Smooth muscle cell (in vitro differentiated cells): ENCODE data around the gene NEK8. TPM values are rescaled to one million over a fixed set of nuclear protein-coding genes. Genes with fewer than 3 reads are reported as not detected.
"Not testable (repeated sequence)": the region's sequence is repeated elsewhere in the genome, so short reads cannot be mapped to it uniquely, and the experiment has no call there.

Experiments
- DNase-seq: peaks from one replicate; lab custom pipeline; 2025; ENCODE audit not compliant: unreplicated experiment; lab: John Stamatoyannopoulos, UW
- H2AFZ ChIP-seq: fragments of 200-600 bp; sonication (generic); 2 replicates; pipeline ENCODE4 v1.6.0; 2016; ENCODE audit warnings: antibody characterized with exemption, low read depth, mild to moderate bottlenecking
- H3F3A ChIP-seq: fragments of 200-600 bp; sonication (generic); 2 replicates; pipeline ENCODE4 v1.6.0; 2017; ENCODE audit warnings: antibody characterized with exemption, low read depth
- H3K27ac ChIP-seq: fragments of 200-600 bp; sonication (generic); 2 replicates; pipeline ENCODE4 v1.5.1; 2016; ENCODE audit warnings: low read depth, mild to moderate bottlenecking
- H3K27me3 ChIP-seq: fragments of 200-600 bp; sonication (generic); 2 replicates; pipeline ENCODE4 v1.6.1; 2016; ENCODE audit warnings: low read depth, mild to moderate bottlenecking
- H3K36me3 ChIP-seq: fragments of 200-600 bp; sonication (generic); 2 replicates; pipeline ENCODE4 v1.5.1; 2016; ENCODE audit warnings: low read depth
- H3K4me1 ChIP-seq: fragments of 200-600 bp; sonication (generic); 2 replicates; pipeline ENCODE4 v1.5.1; 2016; ENCODE audit warnings: low read depth
- H3K4me2 ChIP-seq: fragments of 200-600 bp; sonication (generic); 2 replicates; pipeline ENCODE4 v1.6.0; 2016; ENCODE audit warnings: mild to moderate bottlenecking
- H3K4me3 ChIP-seq: fragments of 200-600 bp; sonication (generic); 2 replicates; pipeline ENCODE4 v1.5.1; 2016; ENCODE audit warnings: mild to moderate bottlenecking
- H3K79me2 ChIP-seq: fragments of 200-600 bp; sonication (generic); 2 replicates; pipeline ENCODE4 v1.6.0; 2016; ENCODE audit warnings: low read depth, mild to moderate bottlenecking
- H3K9ac ChIP-seq: fragments of 200-600 bp; sonication (generic); 2 replicates; pipeline ENCODE4 v1.6.0; 2016; ENCODE audit warnings: low read depth
- H3K9me3 ChIP-seq: fragments of 200-600 bp; sonication (generic); replicated peaks from 2 replicates; pipeline ENCODE4 v1.5.1; 2016; ENCODE audit warnings: low read depth
- H4K20me1 ChIP-seq: fragments of 200-600 bp; sonication (generic); 2 replicates; pipeline ENCODE4 v1.6.0; 2016; ENCODE audit warnings: low read depth
- WGBS: methylation state at CpG from one replicate; pipeline ENCODE4 v1.1.7; 2016; ENCODE audit warnings: low lambda C conversion rate; 5-methylcytosine and 5-hydroxymethylcytosine counted together
- polyA plus RNA-seq: library from polyadenylated mRNA; unstranded; fragments of >200 nt; fragmentation: Nextera tagmentation; extraction: Ambion mirVana; gene quantifications from 2 replicates; pipeline ENCODE4 v1.2.1, GENCODE V29; 2016
- total RNA-seq: library from RNA; depleted of rRNA; stranded (reverse); fragments of >200 nt; gene quantifications from 2 replicates; pipeline ENCODE4 v1.2.3, GENCODE V29; 2014
- TF ChIP-seq, protein P1 (sequence below): fragments of 200-600 bp; sonication (generic); IDR thresholded peaks from 2 replicates; pipeline ENCODE4 v1.5.1; 2017; ENCODE audit warnings: borderline replicate concordance, mild to moderate bottlenecking, antibody characterized with exemption; ENCODE audit not compliant: insufficient read depth, poor library complexity, severe bottlenecking

Gene NEK8
- total and polyA plus RNA-seq, 2 experiments from 2014 or later, result 2.8 to 4.6 TPM

DNA sequence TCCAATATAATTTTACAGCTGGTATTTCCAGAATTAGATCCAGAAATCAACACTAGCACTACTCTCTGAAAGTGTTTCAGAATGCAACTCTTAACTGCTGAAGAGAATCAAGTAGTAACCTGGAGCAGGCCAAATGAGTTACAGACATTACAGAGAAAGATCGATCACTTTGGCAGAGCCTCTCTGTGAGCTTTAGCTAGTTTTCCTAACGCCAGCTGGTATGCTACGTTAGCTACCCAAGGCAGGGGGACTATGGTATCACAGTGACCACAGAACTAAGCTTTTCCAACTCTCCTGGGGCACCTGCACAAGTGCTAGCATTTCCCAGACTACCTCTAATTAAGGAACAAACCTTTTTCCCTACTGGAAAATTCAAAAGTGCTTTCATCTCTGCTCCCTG lies 45.6 kb downstream of the NEK8 start:
- H3F3A ChIP-seq, result no peaks in the 10 kb centered on the region
- no peaks in the 10 kb centered on the region for H3K4me1 ChIP-seq
- no peak overlapping the region for H3K4me3 ChIP-seq
- no peaks in the 10 kb centered on the region for H3K27me3 ChIP-seq
- no peak for DNase-seq
- H4K20me1 ChIP-seq, result peaks cover 94% of the 10 kb centered on the region
- TF ChIP-seq, protein P1, sequence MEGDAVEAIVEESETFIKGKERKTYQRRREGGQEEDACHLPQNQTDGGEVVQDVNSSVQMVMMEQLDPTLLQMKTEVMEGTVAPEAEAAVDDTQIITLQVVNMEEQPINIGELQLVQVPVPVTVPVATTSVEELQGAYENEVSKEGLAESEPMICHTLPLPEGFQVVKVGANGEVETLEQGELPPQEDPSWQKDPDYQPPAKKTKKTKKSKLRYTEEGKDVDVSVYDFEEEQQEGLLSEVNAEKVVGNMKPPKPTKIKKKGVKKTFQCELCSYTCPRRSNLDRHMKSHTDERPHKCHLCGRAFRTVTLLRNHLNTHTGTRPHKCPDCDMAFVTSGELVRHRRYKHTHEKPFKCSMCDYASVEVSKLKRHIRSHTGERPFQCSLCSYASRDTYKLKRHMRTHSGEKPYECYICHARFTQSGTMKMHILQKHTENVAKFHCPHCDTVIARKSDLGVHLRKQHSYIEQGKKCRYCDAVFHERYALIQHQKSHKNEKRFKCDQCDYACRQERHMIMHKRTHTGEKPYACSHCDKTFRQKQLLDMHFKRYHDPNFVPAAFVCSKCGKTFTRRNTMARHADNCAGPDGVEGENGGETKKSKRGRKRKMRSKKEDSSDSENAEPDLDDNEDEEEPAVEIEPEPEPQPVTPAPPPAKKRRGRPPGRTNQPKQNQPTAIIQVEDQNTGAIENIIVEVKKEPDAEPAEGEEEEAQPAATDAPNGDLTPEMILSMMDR, result no peak
- H3K79me2 ChIP-seq, result peaks cover 71% of the 10 kb centered on the region
- H3K9ac ChIP-seq, result no peak overlapping the region
- 91% methylated on average over 3 of the region's 3 CpGs for WGBS
- H2AFZ ChIP-seq, result no peak overlapping the region
- no peaks in the 10 kb centered on the region for H3K9me3 ChIP-seq
- H3K36me3 ChIP-seq, result no peaks in the 10 kb centered on the region
- no peak overlapping the region for H3K4me2 ChIP-seq
- H3K27ac ChIP-seq, result no peak overlapping the region

DNA sequence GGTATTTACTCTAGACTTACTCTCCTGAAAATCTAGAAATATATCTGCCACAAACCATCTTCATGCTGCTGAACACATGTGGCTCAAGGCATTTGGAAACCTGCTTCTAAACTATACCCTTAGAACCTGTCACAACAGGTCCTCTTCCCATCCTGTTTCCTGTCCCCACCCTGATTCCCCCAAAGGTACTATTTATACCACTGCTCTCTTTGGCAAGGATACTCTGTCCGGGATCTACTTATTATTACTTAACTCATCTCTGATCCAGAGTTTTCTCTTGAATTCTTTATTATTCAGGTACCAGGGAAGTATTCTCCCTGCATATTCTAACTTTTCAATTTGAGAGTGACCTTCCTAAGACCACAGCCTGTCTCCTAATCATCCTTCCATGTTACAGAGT lies 48.6 kb downstream of the NEK8 start:
- Histone ChIP-seq H2AFZ (no peak overlapping the region), H3K4me3 (no peak overlapping the region), H3K9ac (no peak overlapping the region), H3K9me3 (no peaks in the 10 kb centered on the region), H3K36me3 (no peaks in the 10 kb centered on the region), H3K4me1 (no peaks in the 10 kb centered on the region), H3K27me3 (no peaks in the 10 kb centered on the region), H4K20me1 (peaks cover 95% of the 10 kb centered on the region), H3F3A (no peaks in the 10 kb centered on the region), H3K79me2 (peaks cover 72% of the 10 kb centered on the region), H3K4me2 (no peak overlapping the region), H3K27ac (no peak overlapping the region)
- TF ChIP-seq, protein P1, result no peak
- WGBS, result 90% methylated on average over 1 of the region's 1 CpG
- DNase-seq, result no peak

DNA sequence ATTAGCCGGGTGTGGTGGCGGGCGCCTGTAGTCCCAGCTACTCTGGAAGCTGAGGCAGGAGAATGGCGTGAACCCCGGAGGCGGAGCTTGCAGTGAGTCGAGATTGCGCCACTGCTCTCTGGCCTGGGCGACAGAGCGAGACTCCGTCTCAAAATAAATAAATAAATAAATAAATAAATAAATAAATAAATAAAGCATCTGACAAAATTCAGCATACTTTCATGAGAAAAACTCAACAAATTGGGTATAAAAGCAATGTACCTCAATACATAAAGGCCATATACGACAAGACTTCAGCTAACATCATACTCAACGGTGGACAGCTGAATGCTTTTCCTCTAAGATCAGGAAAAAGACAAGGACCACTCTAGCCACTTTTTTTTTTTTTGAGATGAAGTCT lies 51.0 kb downstream of the NEK8 start:
- Histone ChIP-seq H4K20me1 (peaks cover 94% of the 10 kb centered on the region), H3K79me2 (peaks cover 63% of the 10 kb centered on the region)
- not testable (repeated sequence) for H3K4me1 ChIP-seq, H3K9ac ChIP-seq, H3K27ac ChIP-seq, DNase-seq, H3K4me3 ChIP-seq, H3K9me3 ChIP-seq, H3K4me2 ChIP-seq, H3F3A ChIP-seq, H3K36me3 ChIP-seq, H2AFZ ChIP-seq, H3K27me3 ChIP-seq
- 97% methylated on average over 13 of the region's 13 CpGs for whole genome bisulfite sequencing

DNA sequence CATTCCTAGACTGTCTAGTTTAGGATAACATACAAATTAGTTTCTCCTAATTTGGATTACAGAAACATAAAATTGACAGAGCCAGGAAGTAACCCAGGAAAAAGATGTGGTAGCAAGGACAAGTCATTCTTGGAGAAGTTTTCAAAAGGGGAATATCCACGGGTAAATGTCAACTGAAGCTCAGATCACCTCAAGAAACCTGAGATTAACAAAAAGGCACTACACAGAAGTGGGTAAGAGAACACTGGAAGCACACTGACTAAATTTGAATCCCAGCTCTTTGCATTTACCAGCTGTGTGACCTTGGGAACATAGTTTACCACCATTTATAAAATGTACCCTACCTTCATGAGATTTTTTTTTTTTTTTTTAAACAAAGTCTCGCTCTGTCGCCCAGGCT lies 54.6 kb downstream of the NEK8 start:
- Histone ChIP-seq H3K4me1 (no peaks in the 10 kb centered on the region), H3K9ac (no peak overlapping the region), H4K20me1 (peaks cover 96% of the 10 kb centered on the region), H3K9me3 (no peaks in the 10 kb centered on the region), H3K4me2 (no peak overlapping the region), H3K36me3 (no peaks in the 10 kb centered on the region), H3F3A (no peaks in the 10 kb centered on the region), H3K79me2 (peaks cover 62% of the 10 kb centered on the region), H3K4me3 (no peak overlapping the region), H2AFZ (no peak overlapping the region), H3K27ac (no peak overlapping the region), H3K27me3 (no peaks in the 10 kb centered on the region)
- DNase-seq, result no peak
- 97% methylated on average over 3 of the region's 3 CpGs for WGBS
- TF ChIP-seq, protein P1, result no peak
